IPS-15b (cell line): Measurements from ENCODE around the gene PPIP5K2.
"Not testable (repeated sequence)": the region's sequence is repeated elsewhere in the genome, so short reads cannot be mapped to it uniquely, and the experiment has no call there.

Experiments
- H3K27me3 ChIP-seq: one replicate; pipeline ENCODE4 v1.6.1; 2013; ENCODE audit warnings: low read length; ENCODE audit not compliant: control insufficient read depth, insufficient read depth
- H3K36me3 ChIP-seq: one replicate; pipeline ENCODE4 v1.6.1; 2013; ENCODE audit warnings: low read length; ENCODE audit not compliant: control insufficient read depth, insufficient read depth
- H3K4me1 ChIP-seq: one replicate; pipeline ENCODE4 v1.6.1; 2013; ENCODE audit warnings: mild to moderate bottlenecking, low read length; ENCODE audit not compliant: control insufficient read depth, insufficient read depth
- H3K4me3 ChIP-seq: one replicate; pipeline ENCODE4 v1.5.1; 2013; ENCODE audit warnings: low read depth, low read length
- H3K9ac ChIP-seq: one replicate; pipeline ENCODE4 v1.6.1; 2013; ENCODE audit warnings: low read depth, mild to moderate bottlenecking, low read length
- H3K9me3 ChIP-seq: one replicate; pipeline ENCODE4 v1.6.1; 2013; ENCODE audit warnings: mild to moderate bottlenecking, low read length; ENCODE audit not compliant: control insufficient read depth, insufficient read depth

Gene PPIP5K2

GRCh38 chr5:103127292-103127817 lies 7.3 kb downstream of the PPIP5K2 start:
- Histone ChIP-seq H3K9ac (no peak overlapping the region), H3K4me3 (no peak overlapping the region), H3K27me3 (no peaks in the 10 kb centered on the region), H3K4me1 (no peaks in the 10 kb centered on the region), H3K36me3 (no peaks in the 10 kb centered on the region), H3K9me3 (no peaks in the 10 kb centered on the region)

- no peaks in the 10 kb centered on the region for H3K4me1 ChIP-seq
- no peak overlapping the region for H3K4me3 ChIP-seq
- H3K9me3 ChIP-seq, result no peaks in the 10 kb centered on the region
- H3K9ac ChIP-seq, result no peak overlapping the region
- H3K36me3 ChIP-seq, result no peaks in the 10 kb centered on the region
- no peaks in the 10 kb centered on the region for H3K27me3 ChIP-seq
Measured at GRCh38 chr5:103128202-103128601, 8.1 kb downstream of the PPIP5K2 start.

- Histone ChIP-seq H3K4me3 (no peak overlapping the region), H3K36me3 (no peaks in the 10 kb centered on the region), H3K9me3 (no peaks in the 10 kb centered on the region), H3K4me1 (no peaks in the 10 kb centered on the region), H3K9ac (no peak overlapping the region), H3K27me3 (no peaks in the 10 kb centered on the region)
Measured at GRCh38 chr5:103132684-103133083, 12.6 kb downstream of the PPIP5K2 start.

- H3K4me1 ChIP-seq, result no peaks in the 10 kb centered on the region
- no peak overlapping the region for H3K9ac ChIP-seq
- no peaks in the 10 kb centered on the region for H3K9me3 ChIP-seq
- no peaks in the 10 kb centered on the region for H3K27me3 ChIP-seq
- no peaks in the 10 kb centered on the region for H3K36me3 ChIP-seq
- no peak overlapping the region for H3K4me3 ChIP-seq
Measured at GRCh38 chr5:103133231-103133630, 13.1 kb downstream of the PPIP5K2 start.

GRCh38 chr5:103135461-103135860 lies 15.4 kb downstream of the PPIP5K2 start:
- H3K9ac ChIP-seq, result no peak overlapping the region
- H3K4me3 ChIP-seq, result no peak overlapping the region
- H3K36me3 ChIP-seq, result no peaks in the 10 kb centered on the region
- no peaks in the 10 kb centered on the region for H3K27me3 ChIP-seq
- no peaks in the 10 kb centered on the region for H3K9me3 ChIP-seq
- H3K4me1 ChIP-seq, result no peaks in the 10 kb centered on the region

GRCh38 chr5:103138202-103138690 lies 18.1 kb downstream of the PPIP5K2 start:
- H3K4me1 ChIP-seq, result no peaks in the 10 kb centered on the region
- H3K9ac ChIP-seq, result no peak overlapping the region
- H3K27me3 ChIP-seq, result no peaks in the 10 kb centered on the region
- H3K36me3 ChIP-seq, result no peaks in the 10 kb centered on the region
- H3K4me3 ChIP-seq, result no peak overlapping the region
- H3K9me3 ChIP-seq, result no peaks in the 10 kb centered on the region

- no peaks in the 10 kb centered on the region for H3K36me3 ChIP-seq
- no peaks in the 10 kb centered on the region for H3K27me3 ChIP-seq
- H3K9me3 ChIP-seq, result no peaks in the 10 kb centered on the region
- H3K4me1 ChIP-seq, result no peaks in the 10 kb centered on the region
- no peak overlapping the region for H3K9ac ChIP-seq
- H3K4me3 ChIP-seq, result no peak overlapping the region
Measured at GRCh38 chr5:103139264-103139865, 19.3 kb downstream of the PPIP5K2 start.

GRCh38 chr5:103142132-103142531 lies 22.0 kb downstream of the PPIP5K2 start:
- H3K9ac ChIP-seq, result not testable (repeated sequence)

GRCh38 chr5:103145196-103145595 lies 25.1 kb downstream of the PPIP5K2 start:
- Histone ChIP-seq H3K4me1 (no peaks in the 10 kb centered on the region), H3K9ac (no peak overlapping the region), H3K36me3 (no peaks in the 10 kb centered on the region), H3K27me3 (no peaks in the 10 kb centered on the region), H3K4me3 (no peak overlapping the region), H3K9me3 (no peaks in the 10 kb centered on the region)

More at GRCh38 chr5:103142132-103142531, 22.0 kb downstream of the PPIP5K2 start:
- H3K9me3 ChIP-seq, H3K27me3 ChIP-seq, H3K4me1 ChIP-seq, H3K4me3 ChIP-seq, H3K36me3 ChIP-seq: not testable (repeated sequence)

GRCh38 chr5:103148213-103148612 lies 28.1 kb downstream of the PPIP5K2 start:
- H3K36me3 ChIP-seq, result no peaks in the 10 kb centered on the region

GRCh38 chr5:103151156-103151555 lies 31.1 kb downstream of the PPIP5K2 start:
- Histone ChIP-seq H3K4me1 (no peaks in the 10 kb centered on the region), H3K27me3 (no peaks in the 10 kb centered on the region), H3K9me3 (no peaks in the 10 kb centered on the region), H3K9ac (no peak overlapping the region), H3K36me3 (no peaks in the 10 kb centered on the region), H3K4me3 (no peak overlapping the region)

More at GRCh38 chr5:103148213-103148612, 28.1 kb downstream of the PPIP5K2 start:
- no peaks in the 10 kb centered on the region for H3K9me3 ChIP-seq
- no peak overlapping the region for H3K9ac ChIP-seq
- H3K4me1 ChIP-seq, result no peaks in the 10 kb centered on the region
- no peak overlapping the region for H3K4me3 ChIP-seq
- H3K27me3 ChIP-seq, result no peaks in the 10 kb centered on the region

- H3K36me3 ChIP-seq, result no peaks in the 10 kb centered on the region
- no peaks in the 10 kb centered on the region for H3K4me1 ChIP-seq
- H3K9ac ChIP-seq, result no peak overlapping the region
- no peak overlapping the region for H3K4me3 ChIP-seq
- H3K27me3 ChIP-seq, result no peaks in the 10 kb centered on the region
- no peaks in the 10 kb centered on the region for H3K9me3 ChIP-seq
Measured at GRCh38 chr5:103166706-103167105, 46.6 kb downstream of the PPIP5K2 start.
